ENCODE measurements around the gene VAV3. TPM values are rescaled to one million over a fixed set of nuclear protein-coding genes. Genes with fewer than 3 reads are reported as not detected.

VAV3 gene
- total RNA-seq, 1 donor from 2014 or later: 25.8 TPM

DNA sequence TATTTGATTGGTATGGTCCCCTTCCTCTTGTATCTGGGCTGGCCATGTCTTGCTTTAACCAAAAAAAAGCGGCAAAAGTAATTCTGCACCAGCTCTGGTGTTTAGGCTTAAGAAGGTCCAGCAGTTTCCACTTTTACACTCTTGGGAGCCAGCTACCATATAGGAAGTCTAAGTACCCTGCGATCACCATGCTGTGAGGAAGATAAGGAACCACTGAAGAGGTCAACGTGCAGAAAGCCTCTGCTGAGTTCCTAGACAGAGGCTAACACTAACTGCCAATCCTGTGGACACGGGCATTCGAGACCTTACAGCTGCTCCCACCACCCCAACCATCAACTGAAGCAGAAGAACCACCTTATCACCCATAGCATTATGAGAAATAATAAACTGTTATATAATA lies 331.4 kb downstream of the VAV3 start:
- Mint-ChIP-seq H3K4me3 (ENCODE audit: unreplicated experiment) (no peak overlapping the region), H3K36me3 (ENCODE audit: unreplicated experiment) (no peaks in the 10 kb centered on the region), H3K9me3 (ENCODE audit: unreplicated experiment) (peaks cover 2% of the 10 kb centered on the region), H3K27me3 (ENCODE audit: unreplicated experiment) (no peaks in the 10 kb centered on the region), H3K27ac (ENCODE audit: unreplicated experiment) (no peak overlapping the region), H3K4me1 (ENCODE audit: low read depth, unreplicated experiment) (no peaks in the 10 kb centered on the region)
- TF ChIP-seq, protein P1, sequence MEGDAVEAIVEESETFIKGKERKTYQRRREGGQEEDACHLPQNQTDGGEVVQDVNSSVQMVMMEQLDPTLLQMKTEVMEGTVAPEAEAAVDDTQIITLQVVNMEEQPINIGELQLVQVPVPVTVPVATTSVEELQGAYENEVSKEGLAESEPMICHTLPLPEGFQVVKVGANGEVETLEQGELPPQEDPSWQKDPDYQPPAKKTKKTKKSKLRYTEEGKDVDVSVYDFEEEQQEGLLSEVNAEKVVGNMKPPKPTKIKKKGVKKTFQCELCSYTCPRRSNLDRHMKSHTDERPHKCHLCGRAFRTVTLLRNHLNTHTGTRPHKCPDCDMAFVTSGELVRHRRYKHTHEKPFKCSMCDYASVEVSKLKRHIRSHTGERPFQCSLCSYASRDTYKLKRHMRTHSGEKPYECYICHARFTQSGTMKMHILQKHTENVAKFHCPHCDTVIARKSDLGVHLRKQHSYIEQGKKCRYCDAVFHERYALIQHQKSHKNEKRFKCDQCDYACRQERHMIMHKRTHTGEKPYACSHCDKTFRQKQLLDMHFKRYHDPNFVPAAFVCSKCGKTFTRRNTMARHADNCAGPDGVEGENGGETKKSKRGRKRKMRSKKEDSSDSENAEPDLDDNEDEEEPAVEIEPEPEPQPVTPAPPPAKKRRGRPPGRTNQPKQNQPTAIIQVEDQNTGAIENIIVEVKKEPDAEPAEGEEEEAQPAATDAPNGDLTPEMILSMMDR (IDR thresholded peaks at IDR 0.05; ENCODE audit: partially characterized antibody, unreplicated experiment): no peak
- DNase-seq: no peak

DNA sequence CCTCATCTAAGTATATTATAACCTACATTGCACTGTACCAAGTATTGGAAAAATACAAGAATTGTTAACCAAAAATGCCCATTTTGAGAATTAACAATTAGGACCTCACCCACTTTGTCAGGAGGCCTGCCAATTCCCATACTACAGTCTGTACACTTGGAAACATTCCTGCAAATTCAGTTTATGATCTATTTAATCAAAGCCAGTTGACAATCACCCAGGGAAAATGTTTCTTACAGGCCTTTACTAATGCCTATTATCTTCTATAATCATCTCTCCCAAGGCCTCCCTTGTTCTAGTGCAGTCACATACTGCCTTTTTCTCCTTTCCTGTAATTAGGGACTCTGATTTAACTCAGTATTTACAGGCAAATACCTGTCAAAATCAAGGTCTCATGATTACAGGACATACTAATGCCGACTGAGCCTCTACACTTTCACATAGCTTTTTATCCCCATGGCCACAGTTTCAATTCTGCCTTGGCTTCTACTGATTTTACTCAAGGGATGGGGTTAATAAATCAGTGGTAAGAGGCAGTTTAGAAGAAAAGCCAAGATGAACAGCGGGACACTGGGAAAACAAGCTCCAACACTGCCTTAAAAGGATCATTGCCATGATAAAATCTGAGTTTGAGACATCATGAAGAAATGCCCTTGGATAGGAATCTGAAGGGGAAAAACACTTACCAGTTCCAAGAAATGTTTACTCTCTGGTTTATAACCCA lies 338.7 kb downstream of the VAV3 start:
- no peak for DNase-seq
- Mint-ChIP-seq H3K4me1 (ENCODE audit: low read depth, unreplicated experiment) (no peaks in the 10 kb centered on the region), H3K27ac (ENCODE audit: unreplicated experiment) (no peak overlapping the region), H3K4me3 (ENCODE audit: unreplicated experiment) (no peak overlapping the region), H3K36me3 (ENCODE audit: unreplicated experiment) (no peaks in the 10 kb centered on the region), H3K9me3 (ENCODE audit: unreplicated experiment) (no peaks in the 10 kb centered on the region), H3K27me3 (ENCODE audit: unreplicated experiment) (no peaks in the 10 kb centered on the region)
- TF ChIP-seq, protein P1 (IDR thresholded peaks at IDR 0.05; ENCODE audit: partially characterized antibody, unreplicated experiment): no peak

DNA sequence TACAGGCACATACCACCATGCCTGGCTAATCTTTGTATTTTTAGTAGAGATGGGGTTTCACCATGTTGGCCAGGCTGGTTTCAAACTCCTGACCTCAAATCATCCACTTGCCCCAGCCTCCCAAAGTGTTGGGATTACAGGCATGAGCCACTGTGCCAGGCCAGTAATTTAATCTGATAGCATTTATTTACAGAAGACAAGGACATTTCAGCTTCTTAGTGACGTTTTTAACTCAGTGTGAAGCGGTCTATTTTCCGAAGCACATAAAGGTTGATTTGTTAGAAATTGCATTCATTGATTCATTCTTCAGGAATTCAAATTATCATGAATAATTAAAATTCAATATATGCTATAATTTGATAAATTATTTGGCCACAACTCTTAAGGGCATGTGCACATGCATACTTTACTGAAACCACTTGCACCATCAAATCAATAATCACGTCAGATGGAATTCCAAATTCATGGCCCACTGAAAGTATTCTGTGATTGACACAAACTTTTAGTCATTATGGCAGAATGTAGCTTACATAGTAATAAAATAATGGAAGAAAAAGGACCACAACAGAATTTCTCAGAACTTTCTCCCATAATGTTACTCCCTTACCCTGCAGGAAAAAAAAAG lies 339.5 kb downstream of the VAV3 start:
- H3K36me3 Mint-ChIP-seq (ENCODE audit: unreplicated experiment): no peaks in the 10 kb centered on the region
- no peaks in the 10 kb centered on the region for H3K4me1 Mint-ChIP-seq (ENCODE audit: low read depth, unreplicated experiment)
- H3K27me3 Mint-ChIP-seq (ENCODE audit: unreplicated experiment): peaks cover 2% of the 10 kb centered on the region
- no peaks in the 10 kb centered on the region for H3K9me3 Mint-ChIP-seq (ENCODE audit: unreplicated experiment)
- H3K4me3 Mint-ChIP-seq (ENCODE audit: unreplicated experiment): no peak overlapping the region
- no peak for DNase-seq
- H3K27ac Mint-ChIP-seq (ENCODE audit: unreplicated experiment): no peak overlapping the region
- TF ChIP-seq, protein P1 (IDR thresholded peaks at IDR 0.05; ENCODE audit: partially characterized antibody, unreplicated experiment): no peak

DNA sequence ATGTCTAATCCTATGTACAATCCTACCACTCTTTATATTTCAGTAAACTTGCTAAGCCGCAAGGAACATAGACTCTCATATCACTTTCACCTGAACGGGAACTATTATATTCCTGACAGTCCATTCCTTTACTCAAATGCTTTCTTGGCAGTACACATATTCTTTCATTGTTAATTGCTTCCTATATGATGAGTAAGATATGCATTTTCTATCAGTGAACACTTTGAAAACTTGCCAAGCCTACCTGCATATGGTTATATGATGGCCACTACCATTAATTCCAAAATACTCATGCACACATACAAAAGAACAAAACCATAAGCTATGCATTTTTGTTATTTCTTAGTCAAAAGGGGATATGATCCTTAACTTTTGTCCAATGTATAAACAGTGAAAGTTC lies 341.5 kb downstream of the VAV3 start:
- Mint-ChIP-seq H3K36me3 (ENCODE audit: unreplicated experiment) (no peaks in the 10 kb centered on the region), H3K4me3 (ENCODE audit: unreplicated experiment) (no peak overlapping the region), H3K4me1 (ENCODE audit: low read depth, unreplicated experiment) (no peaks in the 10 kb centered on the region), H3K27ac (ENCODE audit: unreplicated experiment) (no peak overlapping the region), H3K27me3 (ENCODE audit: unreplicated experiment) (peaks cover 3% of the 10 kb centered on the region), H3K9me3 (ENCODE audit: unreplicated experiment) (no peaks in the 10 kb centered on the region)
- DNase-seq: no peak
- TF ChIP-seq, protein P1 (IDR thresholded peaks at IDR 0.05; ENCODE audit: partially characterized antibody, unreplicated experiment): no peak

DNA sequence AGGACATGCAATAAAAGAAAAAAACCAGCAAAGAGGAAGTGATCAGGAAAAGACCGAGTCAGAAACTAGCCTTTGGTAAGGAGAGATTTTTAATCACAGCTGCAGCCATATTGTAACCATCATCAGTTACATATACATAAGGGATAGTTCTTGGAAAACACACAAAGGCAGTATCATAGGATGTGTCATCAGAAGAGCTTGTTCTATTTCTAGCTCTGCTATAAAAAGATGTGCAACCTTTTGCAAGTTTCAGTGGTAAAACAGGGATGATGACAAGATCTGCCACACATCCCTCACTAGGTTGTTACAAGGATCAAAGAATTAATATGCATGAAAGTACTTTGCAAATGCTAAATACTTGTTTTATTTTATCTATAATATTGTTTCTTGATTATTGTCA lies 342.0 kb downstream of the VAV3 start:
- Mint-ChIP-seq H3K9me3 (ENCODE audit: unreplicated experiment) (no peaks in the 10 kb centered on the region), H3K36me3 (ENCODE audit: unreplicated experiment) (no peaks in the 10 kb centered on the region), H3K4me1 (ENCODE audit: low read depth, unreplicated experiment) (no peaks in the 10 kb centered on the region), H3K27me3 (ENCODE audit: unreplicated experiment) (peaks cover 3% of the 10 kb centered on the region), H3K27ac (ENCODE audit: unreplicated experiment) (no peak overlapping the region), H3K4me3 (ENCODE audit: unreplicated experiment) (no peak overlapping the region)
- no peak for DNase-seq
- TF ChIP-seq, protein P1 (IDR thresholded peaks at IDR 0.05; ENCODE audit: partially characterized antibody, unreplicated experiment): no peak
